K562 (cell line): ENCODE results near the gene MAMDC4. TPM values are rescaled to one million over a fixed set of nuclear protein-coding genes. Genes with fewer than 3 reads are reported as not detected.
"Not testable (repeated sequence)": the region's sequence is repeated elsewhere in the genome, so short reads cannot be mapped to it uniquely, and the experiment has no call there.

Experiments
- ATAC-seq: fragments of 200-7000 bp; cut with Tn5 transposase; 3 replicates; pipeline ENCODE4 v1.9.1; 2020; ENCODE audit warnings: moderate library complexity
- BruUV-seq: library from RNA; stranded (reverse); fragments of 400-500 nt; replicated peaks from 2 replicates; lab custom pipeline; 2021; lab: Mats Ljungman, UMichigan
- CTCF ChIA-PET: fragments of 300-600 bp; formaldehyde crosslinking; extraction: SDS; loops from one replicate; lab custom pipeline; 2021; ENCODE audit warnings: low intra/inter-chr PET ratio; lab: Yijun Ruan, JAX
- POLR2A ChIA-PET: fragments of 300-600, 350-650 bp; sonication (Branson Sonifier 250); formaldehyde crosslinking; extraction: SDS; loops from one replicate; lab custom pipeline; 2021; ENCODE audit warnings: antibody characterized with exemption, inconsistent platforms; lab: Yijun Ruan, JAX
- DNase-seq, 4 experiments: peaks; one replicate each; pipeline versions ENCODE4 v3.0.0 to v3.0.0-alpha.2; 2011 to 2018; ENCODE audit warnings: low spot score in 3 of 4, mixed read lengths in 3 of 4; ENCODE audit errors: extremely low read depth in 1 of 4
- FAIRE-seq: peaks from 2 replicates; lab custom pipeline; 2011; peaks lifted over from hg19 to GRCh38; lab: Jason Lieb, UNC
- H2AFZ ChIP-seq: 2 replicates; pipeline ENCODE4 v1.6.0; 2011; ENCODE audit warnings: low read depth, low read length, control low read depth, inconsistent platforms
- H3K27ac ChIP-seq: fragments of 200-600 bp; 3 replicates; pipeline ENCODE4 v1.8.0; 2011; ENCODE audit warnings: low read depth, mild to moderate bottlenecking, control low read depth, inconsistent platforms, low read length, moderate library complexity, mixed read lengths; ENCODE audit errors: extremely low read depth
- H3K27me3 ChIP-seq, 2 experiments: fragments of 300-600 bp in 1 of 2; 2 replicates in 1 of 2; 3 replicates in 1 of 2; pipeline versions ENCODE4 v1.6.0 to v1.8.0; 2011; ENCODE audit warnings: inconsistent platforms in 2 of 2, low read length in 2 of 2, mild to moderate bottlenecking in 1 of 2, mixed read lengths in 1 of 2, moderate library complexity in 1 of 2; ENCODE audit not compliant: control insufficient read depth in 2 of 2, insufficient read depth in 2 of 2
- H3K36me3 ChIP-seq: fragments of 300-600 bp; 3 replicates; pipeline ENCODE4 v1.8.0; 2011; ENCODE audit warnings: mild to moderate bottlenecking, low read length, inconsistent platforms; ENCODE audit not compliant: control insufficient read depth, insufficient read depth
- H3K4me1 ChIP-seq, 2 experiments: fragments of 200-600 bp in 1 of 2; replicated peaks in 1 of 2; 2 replicates in 1 of 2; 3 replicates in 1 of 2; pipeline versions ENCODE4 v1.5.1 to v1.8.0; 2011; ENCODE audit warnings: inconsistent platforms in 2 of 2, low read length in 2 of 2, mild to moderate bottlenecking in 1 of 2, mixed read lengths in 1 of 2, moderate library complexity in 1 of 2; ENCODE audit not compliant: control insufficient read depth in 2 of 2, insufficient read depth in 2 of 2
- H3K4me2 ChIP-seq: 2 replicates; pipeline ENCODE4 v1.6.1; 2011; ENCODE audit warnings: low read length, control low read depth, inconsistent platforms, mixed read lengths; ENCODE audit not compliant: insufficient read depth
- H3K4me3 ChIP-seq: fragments of 200-600 bp; sonication (generic), shearing (Covaris generic); 2 replicates; pipeline ENCODE4 v1.5.1; 2016; ENCODE audit warnings: control low read depth, inconsistent platforms
- H3K79me2 ChIP-seq: fragments of 200-600 bp; 3 replicates; pipeline ENCODE4 v1.8.0; 2011; ENCODE audit warnings: low read length, inconsistent platforms; ENCODE audit not compliant: control insufficient read depth, insufficient read depth
- H3K9ac ChIP-seq, 2 experiments: 2 replicates each; pipeline versions ENCODE4 v1.6.0 to v1.6.1; 2011; ENCODE audit warnings: low read depth in 2 of 2, low read length in 2 of 2, control low read depth in 1 of 2, inconsistent platforms in 1 of 2, mild to moderate bottlenecking in 1 of 2, mixed read lengths in 1 of 2; ENCODE audit not compliant: insufficient read depth in 1 of 2
- H3K9me1 ChIP-seq: one replicate; pipeline ENCODE4 v1.6.0; 2011; ENCODE audit warnings: inconsistent platforms, mild to moderate bottlenecking, low read length, moderate library complexity; ENCODE audit not compliant: control insufficient read depth, insufficient read depth
- H3K9me3 ChIP-seq: replicated peaks from 2 replicates; pipeline ENCODE4 v1.5.1; 2011; ENCODE audit warnings: low read depth, low read length, inconsistent platforms; ENCODE audit not compliant: control insufficient read depth, insufficient read depth
- H4K20me1 ChIP-seq: replicated peaks from 2 replicates; pipeline ENCODE4 v1.6.1; 2011; ENCODE audit warnings: low read length, inconsistent platforms, mixed read lengths; ENCODE audit not compliant: control insufficient read depth, insufficient read depth
- HNRNPK ChIP-seq: fragments of 200-400 bp; formaldehyde crosslinking; IDR thresholded peaks from one replicate; pipeline ENCODE4 v1.6.1; 2018; ENCODE audit warnings: mild to moderate bottlenecking, low read depth, low read length; ENCODE audit not compliant: poor library complexity, severe bottlenecking
- POLR2G ChIP-seq: fragments of 200-400 bp; formaldehyde crosslinking; IDR thresholded peaks from 2 replicates; pipeline ENCODE4 v1.6.1; 2017; ENCODE audit warnings: low read depth, mild to moderate bottlenecking, antibody characterized with exemption, low read length, moderate library complexity
- SUPT5H ChIP-seq: fragments of 450-650 bp; IDR thresholded peaks from 2 replicates; pipeline ENCODE4 v1.6.1; 2016
- TAF1 ChIP-seq: IDR thresholded peaks from 2 replicates; pipeline ENCODE4 v1.6.1; 2011; ENCODE audit warnings: mild to moderate bottlenecking, low read length, moderate library complexity; ENCODE audit not compliant: insufficient read depth, control insufficient read depth, severe bottlenecking; ENCODE audit errors: extremely low read depth
- ZBTB33 ChIP-seq: sonication (generic); formaldehyde crosslinking; IDR thresholded peaks from 2 replicates; pipeline ENCODE4 v1.8.1; 2023; ENCODE audit warnings: mild to moderate bottlenecking, missing genetic modification reagents
- WGBS: fragments of 100-300 bp; shearing (Covaris generic); methylation state at CpG from one replicate; pipeline ENCODE4 v1.1.6; 2016; ENCODE audit warnings: low coverage, mixed read lengths; ENCODE audit not compliant: insufficient coverage; ENCODE audit errors: missing lambda C conversion rate; 5-methylcytosine and 5-hydroxymethylcytosine counted together
- in situ Hi-C: fragments of 300-500 bp; cut with MboI; formaldehyde crosslinking; loops from 4 replicates; pipeline ENCODE4 v1.15.0; 2018; ENCODE audit warnings: inconsistent platforms, mixed read lengths
- intact Hi-C: fragments of 100-400 bp; cut with micrococcal nuclease; formaldehyde crosslinking; loops from 2 replicates; pipeline ENCODE4 v1.14.2; 2022
- polyA plus RNA-seq, 8 experiments: library from polyadenylated mRNA; depleted of rRNA in 4 of 8; stranded (reverse) in 5 of 8; unstranded in 3 of 8; fragments of >200 nt; fragmentation: Nextera tagmentation in 2 of 8; fragmentation: Illumina TruSeq in 1 of 8; extraction: Ambion mirVana in 2 of 8; extraction: Trizol in 1 of 8; gene quantifications; 2 replicates each; pipeline versions ENCODE4 v1.2.1 to v1.2.3, GENCODE V29; 2011 to 2014; ENCODE audit warnings: inconsistent platforms in 1 of 8, missing spikeins in 1 of 8
- total RNA-seq, 7 experiments: library from RNA; depleted of rRNA in 6 of 7; stranded (reverse); fragments of >200 nt in 6 of 7; fragmentation: Illumina TruSeq in 2 of 7; extraction: Trizol in 2 of 7; gene quantifications; 2 replicates each; pipeline versions ENCODE4 v1.2.1 to v1.2.3, GENCODE V29; 2011 to 2021; ENCODE audit warnings: low replicate concordance in 1 of 7

The MAMDC4 gene
- total and polyA plus RNA-seq, 9 of the 15 experiments (the other 6 are each of a cell fraction or from before 2014, with no cell fraction given): 0.03 to 10.8 (median 1.5) TPM

GRCh38 chr9:136803009-136803550, 49.1 kb upstream of the MAMDC4 start:
- H3K9me3 ChIP-seq, intact Hi-C loops, H2AFZ ChIP-seq, H3K4me3 ChIP-seq, H4K20me1 ChIP-seq, ATAC-seq, H3K9me1 ChIP-seq, BruUV-seq, H3K4me2 ChIP-seq, H3K27ac ChIP-seq, DNase-seq, FAIRE-seq, in situ Hi-C loops, H3K27me3 ChIP-seq, CTCF ChIA-PET: not testable (repeated sequence)
- H3K4me1 ChIP-seq: peaks cover 23 to 86% of the 10 kb centered on the region in 2 experiments
- H3K79me2 ChIP-seq: peaks cover 18% of the 10 kb centered on the region
- POLR2A ChIA-PET: interaction anchor here (0.6 to 0.7 kb wide), 2 partner anchors 9 to 37 kb away, joined by 3 to 6 read pairs; no protein-coding TSS in a partner anchor
- H3K9ac ChIP-seq: peak overlapping the region in 1 of 2 experiments; percentile 75; a peak in 2 of 4 replicates
- WGBS: 100% methylated on average over 3 of the region's 9 CpGs
- TF ChIP-seq POLR2G: 0 out of 2 replicates have a peak, but pooled peaks have one; percentile 33
- peaks cover 11% of the 10 kb centered on the region; the same call in 2 of the 3 replicates for H3K36me3 ChIP-seq

DNA sequence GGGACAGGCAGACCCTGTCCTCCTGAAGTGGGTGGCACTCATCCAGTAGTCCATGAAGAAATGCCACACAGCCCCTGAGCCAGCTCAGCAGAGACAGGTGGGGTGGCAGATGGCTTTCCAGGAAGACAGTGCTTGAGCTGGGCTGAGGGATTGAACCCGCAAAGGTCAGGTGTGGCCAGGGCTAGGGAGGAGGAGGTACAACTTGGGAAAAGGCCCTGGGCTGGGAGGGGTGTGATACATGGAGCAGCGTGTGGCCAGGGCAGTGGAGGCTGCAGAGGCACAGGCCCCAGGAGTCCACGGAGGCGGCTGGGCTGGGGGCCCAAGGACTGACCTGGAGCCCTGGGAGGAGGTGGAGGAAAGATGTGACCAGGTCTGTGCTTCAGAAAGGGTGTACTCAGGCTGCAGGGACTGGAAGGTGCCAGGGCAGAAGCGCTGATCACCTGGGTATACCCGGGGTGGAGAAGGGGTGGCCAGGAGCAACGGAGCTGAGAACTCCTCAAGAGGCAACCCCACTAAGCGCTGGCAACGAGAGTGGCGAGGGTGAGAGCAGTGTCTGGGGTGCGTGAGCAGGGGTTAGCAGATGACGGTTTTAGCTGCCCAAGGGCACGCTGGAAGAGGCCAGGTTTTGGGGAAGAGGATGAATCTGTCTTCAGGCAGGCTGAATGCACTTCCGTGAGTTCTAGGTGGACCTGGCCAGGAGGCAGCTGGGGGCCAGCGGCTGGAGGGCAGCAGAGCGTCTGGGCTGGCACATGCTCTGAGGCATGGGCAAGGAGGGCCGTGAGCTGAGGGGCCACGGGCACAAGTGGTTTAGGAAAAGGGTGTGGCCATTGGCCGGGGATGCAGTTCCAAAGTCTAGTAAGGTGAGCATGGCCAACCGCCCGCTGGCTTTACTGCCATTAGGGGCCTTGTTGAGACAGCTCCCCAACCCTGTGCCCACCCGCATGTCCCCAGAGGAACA, 48.3 kb upstream of the MAMDC4 start:
- H3K27ac ChIP-seq: no peak overlapping the region
- DNase-seq: no peak
- in situ Hi-C loops: no loop called here
- POLR2A ChIA-PET: interaction anchor here (0.6 kb wide), 1 partner anchor 800 kb away, joined by 3 read pairs; no protein-coding TSS in a partner anchor
- peaks cover 23 to 87% of the 10 kb centered on the region in 2 experiments for H3K4me1 ChIP-seq
- no peaks in the 10 kb centered on the region for H4K20me1 ChIP-seq
- H3K27me3 ChIP-seq: no peaks in the 10 kb centered on the region
- BruUV-seq: no TSS peak
- WGBS: 91% methylated on average over 20 of the region's 22 CpGs
- H2AFZ ChIP-seq: no peak overlapping the region
- H3K9me1 ChIP-seq: no peaks in the 10 kb centered on the region
- no peak overlapping the region for H3K4me2 ChIP-seq
- H3K79me2 ChIP-seq: peaks cover 25% of the 10 kb centered on the region
- peak overlapping the region in 1 of 2 experiments; percentile 75; a peak in 2 of 4 replicates for H3K9ac ChIP-seq
- peaks cover 11% of the 10 kb centered on the region; the same call in 2 of the 3 replicates for H3K36me3 ChIP-seq
- H3K9me3 ChIP-seq: no peaks in the 10 kb centered on the region
- CTCF ChIA-PET: no interaction called here
- no peak for FAIRE-seq
- H3K4me3 ChIP-seq: no peak overlapping the region
- ATAC-seq: no peak
- intact Hi-C loops: no loop called here
- TF ChIP-seq HNRNPK (no peak), ZBTB33 (CRISPR knock-in tag) (0 out of 2 replicates have a peak, but pooled peaks have one; percentile 31), TAF1 (no peak), SUPT5H (0 out of 2 replicates have a peak, but pooled peaks have one; percentile 10)
